H1 (cell line): Measurements from ENCODE around the gene RAD51B. TPM values are rescaled to one million over a fixed set of nuclear protein-coding genes. Genes with fewer than 3 reads are reported as not detected.

Experiments used
- CTCF ChIA-PET: fragments of 300-600 bp; sonication (Branson Sonifier 250); formaldehyde crosslinking; loops from one replicate; lab custom pipeline; 2021; ENCODE audit not compliant: partially characterized antibody; lab: Charles Lee
- POLR2A ChIA-PET: fragments of 300-600 bp; sonication (Branson Sonifier 250); formaldehyde crosslinking; loops from one replicate; lab custom pipeline; 2021; ENCODE audit warnings: inconsistent platforms; ENCODE audit not compliant: partially characterized antibody; lab: Charles Lee
- DNase-seq, 2 experiments: peaks; one replicate each; pipeline versions ENCODE4 v3.0.0 to v3.0.0-alpha.2; 2010 to 2022; ENCODE audit warnings: low spot score in 2 of 2, low read depth in 1 of 2, mixed read lengths in 1 of 2
- FAIRE-seq: peaks from 2 replicates; lab custom pipeline; 2011; peaks lifted over from hg19 to GRCh38; lab: Jason Lieb, UNC
- H2AFZ ChIP-seq: 2 replicates; pipeline ENCODE4 v1.8.1; 2012; ENCODE audit warnings: low read length, inconsistent platforms
- H2AK5ac ChIP-seq: 2 replicates; pipeline ENCODE4 v1.6.1; 2013; ENCODE audit warnings: low read depth, low read length
- H2BK120ac ChIP-seq: replicated peaks from 2 replicates; pipeline ENCODE3; 2013; ENCODE audit warnings: low read depth, low read length, inconsistent platforms
- H2BK12ac ChIP-seq: 2 replicates; pipeline ENCODE4 v1.6.1; 2013; ENCODE audit warnings: low read depth, low read length
- H2BK15ac ChIP-seq: 2 replicates; pipeline ENCODE4 v1.6.1; 2013; ENCODE audit warnings: low read length
- H2BK20ac ChIP-seq: 2 replicates; pipeline ENCODE4 v1.6.1; 2013; ENCODE audit warnings: low read length
- H2BK5ac ChIP-seq: 2 replicates; pipeline ENCODE4 v1.6.1; 2013; ENCODE audit warnings: low read depth, low read length
- H3K14ac ChIP-seq: 2 replicates; pipeline ENCODE4 v1.6.1; 2013; ENCODE audit warnings: inconsistent platforms; ENCODE audit not compliant: insufficient read length
- H3K18ac ChIP-seq: 2 replicates; pipeline ENCODE4 v1.6.1; 2013; ENCODE audit warnings: low read length; ENCODE audit errors: extremely low read depth
- H3K23ac ChIP-seq: 2 replicates; pipeline ENCODE4 v1.6.1; 2013; ENCODE audit warnings: inconsistent platforms; ENCODE audit not compliant: insufficient read length
- H3K23me2 ChIP-seq: 2 replicates; pipeline ENCODE4 v1.6.1; 2013; ENCODE audit warnings: low read depth, low read length
- H3K27ac ChIP-seq: 2 replicates; pipeline ENCODE4 v1.6.1; 2011; ENCODE audit warnings: low read depth, low read length, inconsistent platforms
- H3K27me3 ChIP-seq, 4 experiments: replicated peaks in 1 of 4; 1 replicate in 1 of 4; 2 replicates in 3 of 4; pipeline versions ENCODE4 v1.6.1 to v1.8.1; 2011 to 2013; ENCODE audit warnings: low read length in 3 of 4, mild to moderate bottlenecking in 3 of 4, inconsistent platforms in 2 of 4, mixed read lengths in 2 of 4, moderate library complexity in 1 of 4; ENCODE audit not compliant: control insufficient read depth in 3 of 4, insufficient read depth in 3 of 4; ENCODE audit errors: extremely low read depth in 1 of 4
- H3K36me3 ChIP-seq, 4 experiments: 2 replicates each; pipeline versions ENCODE4 v1.6.1 to v1.8.1; 2011 to 2013; ENCODE audit warnings: mild to moderate bottlenecking in 4 of 4, low read length in 3 of 4, moderate library complexity in 2 of 4, control low read depth in 1 of 4, inconsistent platforms in 1 of 4; ENCODE audit not compliant: insufficient read depth in 4 of 4, control insufficient read depth in 2 of 4
- H3K4ac ChIP-seq: replicated peaks from 2 replicates; pipeline ENCODE3; 2013; ENCODE audit warnings: low read length, low read depth, mixed read lengths, inconsistent platforms; ENCODE audit not compliant: insufficient read length
- H3K4me1 ChIP-seq, 4 experiments: replicated peaks in 1 of 4; 1 replicate in 1 of 4; 2 replicates in 3 of 4; pipeline versions ENCODE4 v1.6.1 to v1.8.1; 2011 to 2013; ENCODE audit warnings: low read length in 3 of 4, inconsistent platforms in 2 of 4, mixed read lengths in 1 of 4; ENCODE audit not compliant: insufficient read depth in 4 of 4, control insufficient read depth in 3 of 4
- H3K4me2 ChIP-seq, 2 experiments: 2 replicates each; pipeline versions ENCODE4 v1.6.1 to v1.8.1; 2011 to 2013; ENCODE audit warnings: low read depth in 2 of 2, low read length in 2 of 2, control low read depth in 1 of 2, inconsistent platforms in 1 of 2, mild to moderate bottlenecking in 1 of 2; ENCODE audit not compliant: insufficient read depth in 1 of 2
- H3K4me3 ChIP-seq, 4 experiments: fragments of 200-600, 300-600 bp in 1 of 4; sonication (generic), shearing (Covaris generic), sonication (Bioruptor Twin) in 1 of 4; 2 replicates each; pipeline versions ENCODE4 v1.5.1 to v1.8.1; 2011 to 2016; ENCODE audit warnings: low read length in 4 of 4, low read depth in 3 of 4, control low read depth in 2 of 4, inconsistent platforms in 2 of 4, mild to moderate bottlenecking in 2 of 4, mixed read lengths in 1 of 4, moderate library complexity in 1 of 4; ENCODE audit not compliant: insufficient read depth in 2 of 4; ENCODE audit errors: extremely low read depth in 1 of 4
- H3K56ac ChIP-seq: replicated peaks from 2 replicates; pipeline ENCODE3; 2013; ENCODE audit warnings: low read depth, mild to moderate bottlenecking, mixed read lengths, low read length, inconsistent platforms; ENCODE audit not compliant: insufficient read length
- H3K79me1 ChIP-seq: 2 replicates; pipeline ENCODE4 v1.6.1; 2013; ENCODE audit warnings: low read depth, low read length, control low read depth
- H3K79me2 ChIP-seq, 2 experiments: 2 replicates each; pipeline versions ENCODE4 v1.6.1 to v1.8.1; 2012 to 2013; ENCODE audit warnings: low read length in 2 of 2, mild to moderate bottlenecking in 2 of 2, inconsistent platforms in 1 of 2; ENCODE audit not compliant: insufficient read depth in 2 of 2, control insufficient read depth in 1 of 2
- H3K9ac ChIP-seq, 4 experiments: replicated peaks in 1 of 4; 1 replicate in 1 of 4; 2 replicates in 3 of 4; pipeline versions ENCODE4 v1.6.1 to v1.8.1; 2011 to 2013; ENCODE audit warnings: low read depth in 3 of 4, low read length in 3 of 4, control low read depth in 2 of 4, mild to moderate bottlenecking in 2 of 4, moderate library complexity in 2 of 4, inconsistent platforms in 1 of 4; ENCODE audit errors: extremely low read depth in 1 of 4
- H3K9me3 ChIP-seq, 2 experiments: 2 replicates each; pipeline versions ENCODE4 v1.6.1 to v1.8.1; 2012 to 2013; ENCODE audit warnings: mild to moderate bottlenecking in 2 of 2, moderate library complexity in 2 of 2, control low read depth in 1 of 2, inconsistent platforms in 1 of 2, low read depth in 1 of 2, low read length in 1 of 2, mixed read lengths in 1 of 2; ENCODE audit not compliant: insufficient read depth in 2 of 2
- H4K20me1 ChIP-seq, 2 experiments: replicated peaks in 1 of 2; 2 replicates each; pipeline versions ENCODE3 to v1.8.1; 2011 to 2013; ENCODE audit warnings: inconsistent platforms in 2 of 2, low read length in 2 of 2, mild to moderate bottlenecking in 1 of 2; ENCODE audit not compliant: insufficient read depth in 2 of 2, control insufficient read depth in 1 of 2
- H4K5ac ChIP-seq: 2 replicates; pipeline ENCODE4 v1.6.1; 2013; ENCODE audit warnings: low read length, low read depth, mixed read lengths, inconsistent platforms; ENCODE audit not compliant: insufficient read length
- H4K8ac ChIP-seq: 2 replicates; pipeline ENCODE4 v1.8.0; 2013; ENCODE audit warnings: mild to moderate bottlenecking, moderate library complexity, low read length, inconsistent platforms; ENCODE audit not compliant: insufficient read depth; ENCODE audit errors: extremely low read depth
- H4K91ac ChIP-seq: replicated peaks from 2 replicates; pipeline ENCODE3; 2013; ENCODE audit warnings: low read length, mixed read lengths, inconsistent platforms; ENCODE audit not compliant: insufficient read length
- CHD1 ChIP-seq: IDR thresholded peaks from 2 replicates; pipeline ENCODE4 v1.6.1; 2012; ENCODE audit warnings: low read depth, low read length, improper control_type of control experiment
- EGR1 ChIP-seq: IDR thresholded peaks from 2 replicates; pipeline ENCODE4 v1.6.1; 2011; ENCODE audit warnings: low read depth, low read length, borderline replicate concordance
- POLR2A ChIP-seq, 2 experiments: IDR thresholded peaks; 1 replicate in 1 of 2; 2 replicates in 1 of 2; pipeline ENCODE4 v1.6.1; 2011; ENCODE audit warnings: low read depth in 2 of 2, low read length in 2 of 2, mild to moderate bottlenecking in 2 of 2; ENCODE audit errors: control extremely low read depth in 1 of 2
- SAP30 ChIP-seq: fragments of 300-600 bp; sonication (generic); IDR thresholded peaks from 2 replicates; pipeline ENCODE4 v1.7.1; 2012; ENCODE audit warnings: low read length, moderate library complexity, mild to moderate bottlenecking, inconsistent platforms; ENCODE audit not compliant: insufficient read depth, insufficient replicate concordance
- SUZ12 ChIP-seq: fragments of 200-600 bp; sonication (generic); IDR thresholded peaks from 2 replicates; pipeline ENCODE4 v1.6.1; 2012; ENCODE audit warnings: mild to moderate bottlenecking, inconsistent platforms, low read length, moderate library complexity, mixed read lengths
- WGBS, 2 experiments: shearing (Covaris generic) in 1 of 2; methylation state at CpG; one replicate each; pipeline versions ENCODE4 v1.1.6 to v1.1.7; 2013 to 2015; ENCODE audit warnings: low lambda C conversion rate in 2 of 2, mixed read lengths in 2 of 2, inconsistent platforms in 1 of 2, low coverage in 1 of 2, missing lambda C conversion rate in 1 of 2; ENCODE audit not compliant: insufficient replicate concordance in 2 of 2, insufficient coverage in 1 of 2, insufficient read length in 1 of 2; ENCODE audit errors: extremely low coverage in 1 of 2, missing lambda C conversion rate in 1 of 2; 5-methylcytosine and 5-hydroxymethylcytosine counted together
- polyA plus RNA-seq, 7 experiments: library from polyadenylated mRNA; depleted of rRNA in 3 of 7; stranded (reverse) in 5 of 7; unstranded in 2 of 7; fragments of >200 nt in 5 of 7; fragments of 200-250 nt in 2 of 7; gene quantifications; 1 replicate in 5 of 7; 2 replicates in 1 of 7; 4 replicates in 1 of 7; pipeline versions ENCODE4 v1.2.1 to v1.2.3, GENCODE V29; 2011 to 2013; ENCODE audit warnings: missing spikeins in 2 of 7, mixed read lengths in 2 of 7
- total RNA-seq: library from RNA; stranded (reverse); fragmentation: NEBNext Ultra II Directional; extraction: Animal tissue kit (Norgen Biotek cat#: 25700); gene quantifications from 2 replicates; pipeline ENCODE4 v1.2.1, GENCODE V29; 2021

RAD51B gene
- total and polyA plus RNA-seq, 2 of the 8 experiments (the other 6 are each of a cell fraction or from before 2014, with no cell fraction given), result 3.9 to 14.9 TPM

DNA sequence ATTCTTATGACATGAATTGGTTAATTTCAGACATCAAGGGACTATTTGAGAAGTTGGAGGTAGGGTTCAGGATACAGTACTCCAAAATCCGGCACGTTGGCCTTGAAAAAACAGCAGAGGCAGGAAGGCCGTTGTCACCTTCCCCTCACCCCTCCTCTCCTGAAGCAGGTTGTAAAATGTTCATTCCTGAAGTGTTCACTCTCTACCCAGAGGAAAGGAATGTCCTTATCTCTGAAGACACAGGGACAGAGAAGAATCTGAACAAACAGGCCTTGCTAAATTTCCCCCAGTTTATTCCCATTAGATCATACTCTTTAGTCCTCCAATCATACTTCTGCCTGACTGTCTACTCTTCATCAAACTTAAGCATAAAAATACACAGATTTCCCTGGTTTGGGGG lies 659.7 kb downstream of the RAD51B start:
- CTCF ChIA-PET, result no interaction called here
- Histone ChIP-seq H4K8ac (no peak overlapping the region), H3K9ac (no peak overlapping the region), H2AK5ac (no peak overlapping the region), H3K27ac (no peak overlapping the region), H3K79me1 (no peaks in the 10 kb centered on the region), H3K23me2 (no peaks in the 10 kb centered on the region; the same call in 1 of the 2 replicates), H3K27me3 (no peaks in the 10 kb centered on the region), H2AFZ (no peak overlapping the region), H4K91ac (no peak overlapping the region), H3K4me3 (no peak overlapping the region)
- no peak for DNase-seq
- TF ChIP-seq POLR2A (IDR thresholded peaks at IDR 0.05; ENCODE audit: control extremely low read depth in 1 of 2, low read depth in 2 of 2, low read length in 2 of 2) (no peak), CHD1 (no peak), SAP30 (no peak), SUZ12 (no peak), EGR1 (no peak)
- TF ChIP-seq, all 59 proteins: peak for 0
- no peak overlapping the region for H3K18ac ChIP-seq
- peaks cover 0 to 8% (median 5%) of the 10 kb centered on the region in 4 experiments; a peak in 3 of 7 replicates for H3K4me1 ChIP-seq
- H2BK20ac ChIP-seq, result no peak overlapping the region
- POLR2A ChIA-PET, result interaction anchor here (1.4 kb wide), 1 partner anchor 28 kb away, joined by 3 read pairs; no protein-coding TSS in a partner anchor
- no peaks in the 10 kb centered on the region for H3K36me3 ChIP-seq
- H4K20me1 ChIP-seq, result no peaks in the 10 kb centered on the region
- no peaks in the 10 kb centered on the region for H3K9me3 ChIP-seq
- no peak overlapping the region for H3K23ac ChIP-seq
- no peaks in the 10 kb centered on the region for H3K79me2 ChIP-seq
- H2BK12ac ChIP-seq, result no peak overlapping the region
- H2BK5ac ChIP-seq, result no peak overlapping the region
- H2BK15ac ChIP-seq, result no peak overlapping the region
- H3K14ac ChIP-seq, result no peak overlapping the region
- H3K56ac ChIP-seq, result no peak overlapping the region
- no peak for FAIRE-seq
- no peak overlapping the region for H3K4me2 ChIP-seq
- 100% methylated on average over 3 of the region's 3 CpGs; no CpG with 5 or more reads in 1 of the 2 experiments for WGBS, 2 experiments
- H4K5ac ChIP-seq, result no peak overlapping the region
- no peak overlapping the region for H3K4ac ChIP-seq
- H2BK120ac ChIP-seq, result no peak overlapping the region
